K562 (cell line): ENCODE measurements around the gene NKIRAS2. TPM values are rescaled to one million over a fixed set of nuclear protein-coding genes. Genes with fewer than 3 reads are reported as not detected.

Experiments used
- ATF2 ChIP-seq: sonication (generic); formaldehyde crosslinking; IDR thresholded peaks from 2 replicates; pipeline ENCODE4 v1.8.1; 2022; ENCODE audit warnings: missing genetic modification reagents
- BRD4 ChIP-seq: fragments of 200-600 bp; sonication (generic); IDR thresholded peaks from 2 replicates; pipeline ENCODE4 v1.6.1; 2017; ENCODE audit warnings: inconsistent platforms
- CCAR2 ChIP-seq: fragments of 200-400 bp; formaldehyde crosslinking; IDR thresholded peaks from 2 replicates; pipeline ENCODE4 v1.6.1; 2017; ENCODE audit warnings: mild to moderate bottlenecking, low read depth, low read length
- COPS2 ChIP-seq: fragments of 450-650 bp; conservative IDR thresholded peaks from 2 replicates; pipeline ENCODE4 v1.6.1; 2016; ENCODE audit warnings: mild to moderate bottlenecking, moderate library complexity
- ELF2 ChIP-seq: fragments of 250-450 bp; sonication (Bioruptor Pico); IDR thresholded peaks from 2 replicates; pipeline ENCODE4 v1.5.0; 2021; ENCODE audit warnings: mild to moderate bottlenecking
- ETS1 ChIP-seq: conservative IDR thresholded peaks from 2 replicates; pipeline ENCODE4 v1.6.1; 2011; ENCODE audit warnings: low read depth, mild to moderate bottlenecking, low read length; ENCODE audit not compliant: control insufficient read depth
- HDAC8 ChIP-seq: fragments of 450-650 bp; IDR thresholded peaks from 2 replicates; pipeline ENCODE4 v1.6.1; 2016; ENCODE audit warnings: mild to moderate bottlenecking, missing genetic modification characterization, moderate library complexity, missing compliant biosample characterization
- KLF6 ChIP-seq: fragments of 250-450 bp; sonication (Bioruptor Pico); IDR thresholded peaks from 2 replicates; pipeline ENCODE4 v1.4.0; 2020; ENCODE audit warnings: mild to moderate bottlenecking, moderate library complexity, borderline replicate concordance
- MBD2 ChIP-seq: sonication (generic); IDR thresholded peaks from 2 replicates; pipeline ENCODE4 v1.6.1; 2016; ENCODE audit warnings: low read depth, borderline replicate concordance
- MXD1 ChIP-seq: fragments of 250-450 bp; sonication (Bioruptor Pico); IDR thresholded peaks from 2 replicates; pipeline ENCODE4 v1.8.0; 2021; ENCODE audit warnings: borderline replicate concordance, mild to moderate bottlenecking, moderate library complexity; ENCODE audit not compliant: poor library complexity, severe bottlenecking
- PYGO2 ChIP-seq: fragments of 450-650 bp; IDR thresholded peaks from 2 replicates; pipeline ENCODE4 v1.6.1; 2016; ENCODE audit warnings: mild to moderate bottlenecking, missing genetic modification characterization, moderate library complexity, missing compliant biosample characterization
- RCOR1 ChIP-seq, 2 experiments: IDR thresholded peaks; 2 replicates each; pipeline ENCODE4 v1.6.1; 2012; ENCODE audit warnings: low read depth in 2 of 2, low read length in 2 of 2, borderline replicate concordance in 1 of 2, improper control_type of control experiment in 1 of 2
- RFX5 ChIP-seq: IDR thresholded peaks from 2 replicates; pipeline ENCODE4 v1.6.1; 2011; ENCODE audit warnings: low read depth, mild to moderate bottlenecking, improper control_type of control experiment, low read length
- SREBF2 ChIP-seq: sonication (generic); formaldehyde crosslinking; IDR thresholded peaks from 2 replicates; pipeline ENCODE4 v1.4.0; 2020; ENCODE audit warnings: mild to moderate bottlenecking, missing genetic modification reagents
- ZBTB11 ChIP-seq, 3 experiments: fragments of 200-800 bp in 1 of 3; fragments of 250-450 bp in 1 of 3; fragments of 450-650 bp in 1 of 3; sonication (Bioruptor Pico) in 1 of 3; sonication (Bioruptor generic) in 1 of 3; formaldehyde crosslinking in 1 of 3; IDR thresholded peaks; 2 replicates each; pipeline versions ENCODE4 v1.6.1 to v1.8.0; 2016 to 2022; ENCODE audit warnings: mild to moderate bottlenecking in 2 of 3, missing genetic modification characterization in 2 of 3, missing compliant biosample characterization in 1 of 3, moderate library complexity in 1 of 3
- ZFP1 ChIP-seq: fragments of 450-650 bp; formaldehyde crosslinking; IDR thresholded peaks from 2 replicates; pipeline ENCODE4 v1.4.0; 2020; ENCODE audit warnings: mild to moderate bottlenecking, mixed read lengths
- ZFP30 ChIP-seq: fragments of 250-450 bp; sonication (Bioruptor Pico); IDR thresholded peaks from 2 replicates; pipeline ENCODE4 v1.8.0; 2022; ENCODE audit warnings: moderate library complexity, mild to moderate bottlenecking, inconsistent platforms, borderline replicate concordance
- ZNF778 ChIP-seq: fragments of 450-650 bp; formaldehyde crosslinking; IDR thresholded peaks from 2 replicates; pipeline ENCODE4 v1.4.0; 2020; ENCODE audit warnings: mild to moderate bottlenecking, moderate library complexity
- polyA plus RNA-seq, 8 experiments: library from polyadenylated mRNA; depleted of rRNA in 4 of 8; stranded (reverse) in 5 of 8; unstranded in 3 of 8; fragments of >200 nt; fragmentation: Nextera tagmentation in 2 of 8; fragmentation: Illumina TruSeq in 1 of 8; extraction: Ambion mirVana in 2 of 8; extraction: Trizol in 1 of 8; gene quantifications; 2 replicates each; pipeline versions ENCODE4 v1.2.1 to v1.2.3, GENCODE V29; 2011 to 2014; ENCODE audit warnings: inconsistent platforms in 1 of 8, missing spikeins in 1 of 8
- total RNA-seq, 7 experiments: library from RNA; depleted of rRNA in 6 of 7; stranded (reverse); fragments of >200 nt in 6 of 7; fragmentation: Illumina TruSeq in 2 of 7; extraction: Trizol in 2 of 7; gene quantifications; 2 replicates each; pipeline versions ENCODE4 v1.2.1 to v1.2.3, GENCODE V29; 2011 to 2021; ENCODE audit warnings: low replicate concordance in 1 of 7

The NKIRAS2 gene
- total and polyA plus RNA-seq, 9 of the 15 experiments (the other 6 are each of a cell fraction or from before 2014, with no cell fraction given): 10.1 to 65.5 (median 29.8) TPM

- TF ChIP-seq ATF2: no peak
- no peak for TF ChIP-seq KLF6 (CRISPR knock-in tag)
- TF ChIP-seq ZFP30 (CRISPR knock-in tag): no peak
- peak; percentile 65; the same call in 1 of the 2 replicates for TF ChIP-seq MBD2
- TF ChIP-seq BRD4: peak; percentile 96
- TF ChIP-seq SREBF2: peak; percentile 78; the same call in 1 of the 2 replicates
- peak; percentile 85 for TF ChIP-seq ETS1
- TF ChIP-seq RCOR1 (IDR thresholded peaks at IDR 0.05; ENCODE audit: borderline replicate concordance in 1 of 2, low read depth in 2 of 2, low read length in 2 of 2): no peak
- no peak for TF ChIP-seq MXD1 (CRISPR knock-in tag)
- TF ChIP-seq ELF2: peak; percentile 62; the same call in 1 of the 2 replicates
- no peak for TF ChIP-seq ZFP1 (CRISPR knock-in tag)
- no peak for TF ChIP-seq COPS2
- no peak for TF ChIP-seq ZNF778 (CRISPR knock-in tag)
- no peak for TF ChIP-seq HDAC8
- TF ChIP-seq CCAR2: no peak
- no peak for TF ChIP-seq RFX5
- peak in 2 of 3 experiments; percentile 57 to 94; a peak in 3 of 6 replicates for TF ChIP-seq ZBTB11 (CRISPR knock-in tag; IDR thresholded peaks at IDR 0.05)
- TF ChIP-seq PYGO2 (tag): no peak
Measured at GRCh38 chr17:42016941-42017865, 2.7 kb upstream of the NKIRAS2 start, which contains the start of gene DNAJC7 (continued).
